CD4-positive, alpha-beta T cell (primary cell): Measurements from ENCODE around the gene P3H2. TPM values are rescaled to one million over a fixed set of nuclear protein-coding genes. Genes with fewer than 3 reads are reported as not detected.
"Not testable (repeated sequence)": the region's sequence is repeated elsewhere in the genome, so short reads cannot be mapped to it uniquely, and the experiment has no call there.

Experiments used
- ATAC-seq: fragments of 200-7000 bp; cut with Tn5 transposase; one replicate; pipeline ENCODE4 v1.10.0; 2022; ENCODE audit warnings: mild to moderate bottlenecking; ENCODE audit not compliant: poor library complexity
- CTCF ChIA-PET: fragments of 350-600 bp; sonication (Branson Sonifier 250); formaldehyde crosslinking; loops from one replicate; lab custom pipeline; 2021; ENCODE audit warnings: antibody characterized with exemption, inconsistent platforms; lab: Charles Lee
- POLR2A ChIA-PET: fragments of 350-600 bp; sonication (Branson Sonifier 250); formaldehyde crosslinking; loops from one replicate; lab custom pipeline; 2021; ENCODE audit warnings: antibody characterized with exemption, inconsistent platforms; lab: Charles Lee
- DNase-seq, 14 experiments: peaks; one replicate each; pipeline ENCODE4 v3.0.0-alpha.2; 2013 to 2020; ENCODE audit warnings: mixed read lengths in 2 of 14
- H3K27ac ChIP-seq, 2 donors: one replicate each; pipeline versions ENCODE4 v1.5.1 to v1.7.0; 2013; ENCODE audit warnings: low read length in 2 of 2, low read depth in 1 of 2, mild to moderate bottlenecking in 1 of 2
- H3K27me3 ChIP-seq, 2 experiments: 1 replicate in 1 of 2; 2 replicates in 1 of 2; pipeline versions ENCODE4 v1.6.1 to v1.7.0; 2013; ENCODE audit warnings: low read length in 2 of 2, control low read depth in 1 of 2, mild to moderate bottlenecking in 1 of 2, moderate library complexity in 1 of 2; ENCODE audit not compliant: insufficient read depth in 2 of 2, control insufficient read depth in 1 of 2
- H3K36me3 ChIP-seq: one replicate; pipeline ENCODE4 v1.6.1; 2013; ENCODE audit warnings: low read length, control low read depth; ENCODE audit not compliant: insufficient read depth
- H3K4me1 ChIP-seq: one replicate; pipeline ENCODE4 v1.6.1; 2013; ENCODE audit warnings: low read length, control low read depth; ENCODE audit not compliant: insufficient read depth
- H3K4me3 ChIP-seq: one replicate; pipeline ENCODE4 v1.5.1; 2013; ENCODE audit warnings: mild to moderate bottlenecking, low read length, moderate library complexity
- H3K9me3 ChIP-seq, 2 experiments: 1 replicate in 1 of 2; 2 replicates in 1 of 2; pipeline versions ENCODE4 v1.6.1 to v1.7.0; 2013; ENCODE audit warnings: low read length in 2 of 2, mild to moderate bottlenecking in 2 of 2, control low read depth in 1 of 2, moderate library complexity in 1 of 2; ENCODE audit not compliant: control insufficient read depth in 1 of 2, insufficient read depth in 1 of 2
- H3K27ac Mint-ChIP-seq: one replicate; pipeline ENCODE4 v1.8.0; 2020; ENCODE audit warnings: mixed read lengths
- H3K27me3 Mint-ChIP-seq: one replicate; pipeline ENCODE4 v1.8.0; 2021; ENCODE audit warnings: mixed read lengths
- H3K36me3 Mint-ChIP-seq: one replicate; pipeline ENCODE4 v1.8.0; 2021; ENCODE audit warnings: low read depth, mixed read lengths
- H3K4me1 Mint-ChIP-seq: one replicate; pipeline ENCODE4 v1.8.0; 2021; ENCODE audit warnings: low read depth, mixed read lengths
- H3K4me3 Mint-ChIP-seq: one replicate; pipeline ENCODE4 v1.8.0; 2020; ENCODE audit warnings: mild to moderate bottlenecking, mixed read lengths
- H3K9me3 Mint-ChIP-seq: one replicate; pipeline ENCODE4 v1.8.0; 2020; ENCODE audit warnings: mixed read lengths
- CTCF ChIP-seq: fragments of 200-600 bp; IDR thresholded peaks from one replicate; pipeline ENCODE4 v1.8.0; 2022; ENCODE audit warnings: antibody characterized with exemption, mild to moderate bottlenecking
- intact Hi-C, 2 experiments: fragments of 100-400 bp; cut with DNase I in 1 of 2; cut with micrococcal nuclease in 1 of 2; formaldehyde crosslinking; loops; one replicate each; pipeline versions ENCODE4 v1.15.1 to v1.9.0; 2023 to 2025; cut with DNase I, micrococcal nuclease
- total RNA-seq, 174 experiments: library from RNA in 2 of 174; stranded (reverse) in 2 of 174; gene quantifications; one replicate each; pipeline ENCODE4 v1.2.3 and lab custom pipeline; 2021 to 2026

P3H2 gene
- total RNA-seq, 2 experiments from 2014 or later = not detected

- ATAC-seq = no peak
- H3K36me3 Mint-ChIP-seq = no peaks in the 10 kb centered on the region
- no peak overlapping the region for H3K4me3 ChIP-seq
- peaks cover 8% of the 10 kb centered on the region for H3K4me1 Mint-ChIP-seq
- H3K27me3 ChIP-seq = no peaks in the 10 kb centered on the region
- intact Hi-C loops = no loop called here
- no peak overlapping the region for H3K27ac Mint-ChIP-seq
- no peak overlapping the region for H3K27ac ChIP-seq
- H3K9me3 Mint-ChIP-seq = no peaks in the 10 kb centered on the region
- H3K9me3 ChIP-seq = peaks cover 0 to 4% of the 10 kb centered on the region in 2 experiments
- no peak for TF ChIP-seq CTCF
- ChIA-PET POLR2A (no interaction called here), CTCF (no interaction called here)
- H3K4me3 Mint-ChIP-seq = no peak overlapping the region
- H3K27me3 Mint-ChIP-seq = peaks cover 3% of the 10 kb centered on the region
- DNase-seq = no peak
- H3K4me1 ChIP-seq = peaks cover 3% of the 10 kb centered on the region
- H3K36me3 ChIP-seq = no peaks in the 10 kb centered on the region
Measured at GRCh38 chr3:190167936-190168680, 47.4 kb upstream of the P3H2 start.

- no peak overlapping the region for H3K4me3 Mint-ChIP-seq
- H3K27me3 Mint-ChIP-seq = peaks cover 3% of the 10 kb centered on the region
- H3K4me3 ChIP-seq = no peak overlapping the region
- H3K27ac ChIP-seq = no peak overlapping the region
- no peaks in the 10 kb centered on the region for H3K27me3 ChIP-seq
- H3K36me3 ChIP-seq = no peaks in the 10 kb centered on the region
- intact Hi-C loops = no loop called here
- no peaks in the 10 kb centered on the region for H3K36me3 Mint-ChIP-seq
- ChIA-PET POLR2A (interaction anchor here (0.5 kb wide), 1 partner anchor 166 kb away, joined by 3 read pairs; no protein-coding TSS in a partner anchor), CTCF (no interaction called here)
- DNase-seq (no peak), ATAC-seq (no peak)
- peaks cover 0 to 8% of the 10 kb centered on the region in 2 experiments for H3K9me3 ChIP-seq
- no peak for TF ChIP-seq CTCF
- no peak overlapping the region for H3K27ac Mint-ChIP-seq
- peaks cover 8% of the 10 kb centered on the region for H3K4me1 Mint-ChIP-seq
- H3K4me1 ChIP-seq = peaks cover 3% of the 10 kb centered on the region
- H3K9me3 Mint-ChIP-seq = no peaks in the 10 kb centered on the region
Measured at GRCh38 chr3:190166948-190167347, 46.3 kb upstream of the P3H2 start.

GRCh38 chr3:190165253-190165652 is 44.6 kb upstream of the P3H2 start:
- DNase-seq (no peak), ATAC-seq (no peak)
- H3K27ac Mint-ChIP-seq = no peak overlapping the region
- Histone ChIP-seq H3K9me3 (peaks cover 0 to 4% of the 10 kb centered on the region in 2 experiments), H3K4me1 (peaks cover 3% of the 10 kb centered on the region), H3K27me3 (no peaks in the 10 kb centered on the region), H3K4me3 (no peak overlapping the region), H3K27ac (no peak overlapping the region), H3K36me3 (no peaks in the 10 kb centered on the region)
- H3K27me3 Mint-ChIP-seq = peaks cover 5% of the 10 kb centered on the region
- CTCF ChIA-PET = no interaction called here
- no peak overlapping the region for H3K4me3 Mint-ChIP-seq
- peaks cover 8% of the 10 kb centered on the region for H3K4me1 Mint-ChIP-seq
- H3K9me3 Mint-ChIP-seq = peaks cover 2% of the 10 kb centered on the region
- POLR2A ChIA-PET = no interaction called here
- intact Hi-C loops = no loop called here
- TF ChIP-seq CTCF = no peak
- H3K36me3 Mint-ChIP-seq = no peaks in the 10 kb centered on the region

- intact Hi-C loops, POLR2A ChIA-PET, H3K27ac ChIP-seq, H3K36me3 Mint-ChIP-seq, H3K27ac Mint-ChIP-seq, CTCF ChIA-PET, H3K4me1 ChIP-seq, H3K36me3 ChIP-seq, H3K4me1 Mint-ChIP-seq, H3K9me3 Mint-ChIP-seq, H3K9me3 ChIP-seq, DNase-seq, ATAC-seq, H3K4me3 Mint-ChIP-seq, H3K4me3 ChIP-seq, H3K27me3 ChIP-seq, H3K27me3 Mint-ChIP-seq: not testable (repeated sequence)
Measured at GRCh38 chr3:190162013-190162412, 41.3 kb upstream of the P3H2 start.
